Stomach (tissue), 4 donors: ENCODE measurements around the gene PLEKHA6.

Source experiments
- CTCF ChIP-seq, 7 experiments: fragments of 450-650 bp in 4 of 7; fragments of 200-600 bp in 3 of 7; sonication (generic) in 3 of 7; IDR thresholded peaks; one replicate each; pipeline ENCODE4 v1.5.1; 2016 to 2019; ENCODE audit warnings: antibody characterized with exemption in 7 of 7, control low read depth in 2 of 7, mild to moderate bottlenecking in 1 of 7
- EP300 ChIP-seq: sonication (generic); formaldehyde crosslinking; IDR thresholded peaks from one replicate; pipeline ENCODE4 v1.6.1; 2017; ENCODE audit warnings: antibody characterized with exemption
- POLR2A ChIP-seq, 4 donors: fragments of 450-650 bp; IDR thresholded peaks; one replicate each; pipeline ENCODE4 v1.6.1; 2016; ENCODE audit warnings: antibody characterized with exemption in 4 of 4, control low read depth in 2 of 4, mild to moderate bottlenecking in 1 of 4, moderate library complexity in 1 of 4
- POLR2AphosphoS5 ChIP-seq, 3 donors: sonication (generic); formaldehyde crosslinking; IDR thresholded peaks; one replicate each; pipeline ENCODE4 v1.6.1; 2016; ENCODE audit warnings: antibody characterized with exemption in 3 of 3

DNA sequence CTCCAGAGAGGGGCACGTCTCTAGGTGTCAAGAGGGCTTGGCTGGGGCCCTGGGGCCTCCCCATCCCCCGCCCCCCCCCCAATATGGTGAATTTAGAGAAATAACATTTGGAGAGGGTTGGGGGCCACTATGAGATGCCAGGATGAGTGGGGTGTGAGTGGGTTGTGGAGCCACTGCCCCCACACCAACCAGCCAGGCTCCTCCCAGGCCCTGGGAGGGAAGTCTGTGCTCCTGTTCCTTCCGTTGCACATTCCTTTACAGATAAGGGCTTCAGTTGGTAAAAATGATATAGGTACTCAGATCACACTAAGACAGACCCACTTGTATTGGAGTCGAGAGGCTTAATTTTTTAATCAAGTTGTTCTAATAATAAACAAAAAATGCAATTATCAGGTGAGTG lies 585 bp upstream of the PLEKHA6 start:
- TF ChIP-seq CTCF (IDR thresholded peaks at IDR 0.05) (no peak), POLR2AphosphoS5 (IDR thresholded peaks at IDR 0.05) (no peak), POLR2A (IDR thresholded peaks at IDR 0.05) (no peak), EP300 (no peak)
